ENCODE data around the gene RALGPS2. TPM values are rescaled to one million over a fixed set of nuclear protein-coding genes. Genes with fewer than 3 reads are reported as not detected.

Gene RALGPS2
- total RNA-seq, 1 experiment from 2014 or later = 12.7 TPM

DNA sequence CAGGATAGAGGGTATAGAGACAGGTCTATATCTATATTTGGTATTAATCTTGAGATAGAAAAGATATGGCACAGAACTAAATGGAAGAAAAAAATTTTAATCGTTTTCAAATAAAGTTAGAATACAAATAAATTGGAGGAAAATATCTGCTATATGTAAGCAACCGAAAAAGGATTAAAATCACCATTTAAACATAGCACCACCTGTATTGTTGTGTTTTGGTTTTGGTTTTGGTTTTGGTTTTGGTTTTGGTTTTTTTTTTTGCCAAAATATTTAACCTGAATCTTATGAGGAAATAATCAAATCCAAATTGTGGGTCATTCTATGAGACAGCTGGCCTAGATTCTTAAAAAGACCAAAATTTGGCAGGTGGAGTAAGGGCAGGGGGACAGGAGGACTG is 174.4 kb downstream of the RALGPS2 start:
- POLR2A ChIA-PET (ENCODE audit: low non-redundant PET) = no interaction called here
- no TSS peak for BruUV-seq (replicated peaks)

DNA sequence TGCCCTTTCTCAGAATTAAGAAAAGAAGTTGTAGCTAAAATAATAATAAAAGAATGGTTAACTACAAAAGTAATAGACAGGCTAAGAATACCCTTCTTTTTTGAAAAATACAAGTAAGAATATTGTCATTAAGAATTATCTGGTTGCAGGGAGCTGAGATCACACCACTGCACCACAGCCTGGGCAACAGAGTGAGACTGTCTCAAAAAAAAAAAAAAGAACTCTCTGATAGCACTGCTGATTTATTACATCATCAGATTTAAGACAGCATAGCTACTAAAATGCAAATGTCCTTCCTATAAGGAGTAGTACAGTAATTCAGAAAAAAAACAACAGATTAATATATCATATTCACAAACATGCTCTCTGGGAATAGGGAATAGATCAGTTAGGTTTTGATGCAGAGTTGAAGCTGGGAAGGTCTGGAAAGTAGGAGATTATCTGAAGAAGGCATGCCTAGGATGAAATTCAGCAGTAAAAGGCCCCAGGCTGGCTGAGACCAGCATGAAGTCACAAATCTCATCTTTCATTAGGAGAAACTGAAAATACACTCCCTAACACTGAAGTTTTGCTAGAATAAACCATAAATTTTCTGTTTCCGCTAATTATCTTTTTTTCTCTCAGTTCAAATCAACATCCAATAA is 176.6 kb downstream of the RALGPS2 start:
- no peak for DNase-seq (ENCODE audit: low spot score)
- no peaks in the 10 kb centered on the region for H3K36me3 ChIP-seq (ENCODE audit: insufficient read depth, low read length, poor library complexity, severe bottlenecking)
- intact Hi-C loops (cut with micrococcal nuclease; ENCODE audit: unreplicated experiment) = no loop called here
- H3K9me3 ChIP-seq (ENCODE audit: low read depth, low read length, poor library complexity, severe bottlenecking) = no peaks in the 10 kb centered on the region
- no peak overlapping the region for H3K4me3 ChIP-seq (ENCODE audit: low read depth, low read length, poor library complexity, severe bottlenecking)
- H3K27me3 ChIP-seq (replicated peaks; ENCODE audit: insufficient read depth, low read depth, low read length, poor library complexity) = no peaks in the 10 kb centered on the region
- ChIA-PET CTCF (no interaction called here), POLR2A (ENCODE audit: low non-redundant PET) (no interaction called here)
- TF ChIP-seq, protein P1, sequence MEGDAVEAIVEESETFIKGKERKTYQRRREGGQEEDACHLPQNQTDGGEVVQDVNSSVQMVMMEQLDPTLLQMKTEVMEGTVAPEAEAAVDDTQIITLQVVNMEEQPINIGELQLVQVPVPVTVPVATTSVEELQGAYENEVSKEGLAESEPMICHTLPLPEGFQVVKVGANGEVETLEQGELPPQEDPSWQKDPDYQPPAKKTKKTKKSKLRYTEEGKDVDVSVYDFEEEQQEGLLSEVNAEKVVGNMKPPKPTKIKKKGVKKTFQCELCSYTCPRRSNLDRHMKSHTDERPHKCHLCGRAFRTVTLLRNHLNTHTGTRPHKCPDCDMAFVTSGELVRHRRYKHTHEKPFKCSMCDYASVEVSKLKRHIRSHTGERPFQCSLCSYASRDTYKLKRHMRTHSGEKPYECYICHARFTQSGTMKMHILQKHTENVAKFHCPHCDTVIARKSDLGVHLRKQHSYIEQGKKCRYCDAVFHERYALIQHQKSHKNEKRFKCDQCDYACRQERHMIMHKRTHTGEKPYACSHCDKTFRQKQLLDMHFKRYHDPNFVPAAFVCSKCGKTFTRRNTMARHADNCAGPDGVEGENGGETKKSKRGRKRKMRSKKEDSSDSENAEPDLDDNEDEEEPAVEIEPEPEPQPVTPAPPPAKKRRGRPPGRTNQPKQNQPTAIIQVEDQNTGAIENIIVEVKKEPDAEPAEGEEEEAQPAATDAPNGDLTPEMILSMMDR (conservative IDR thresholded peaks at IDR 0.05; ENCODE audit: low read depth, low read length) = no peak
- no peak for TF ChIP-seq EZH2 (IDR thresholded peaks at IDR 0.05; ENCODE audit: borderline replicate concordance, low read depth, low read length, poor library complexity, severe bottlenecking)
- BruUV-seq (replicated peaks) = no TSS peak
- H3K27ac ChIP-seq (ENCODE audit: low read depth, low read length, poor library complexity, severe bottlenecking) = no peak overlapping the region
- no peaks in the 10 kb centered on the region for H3K4me1 ChIP-seq (ENCODE audit: insufficient read depth, low read length, poor library complexity, severe bottlenecking)

More for the DNA sequence above, 174.4 kb downstream of the RALGPS2 start:
- intact Hi-C loops (cut with micrococcal nuclease; ENCODE audit: unreplicated experiment) = no loop called here
- CTCF ChIA-PET = no interaction called here
- no peaks in the 10 kb centered on the region for H3K27me3 ChIP-seq (replicated peaks; ENCODE audit: insufficient read depth, low read depth, low read length, poor library complexity)
- no peak for DNase-seq (ENCODE audit: low spot score)
- H3K36me3 ChIP-seq (ENCODE audit: insufficient read depth, low read length, poor library complexity, severe bottlenecking) = no peaks in the 10 kb centered on the region
- H3K4me3 ChIP-seq (ENCODE audit: low read depth, low read length, poor library complexity, severe bottlenecking) = no peak overlapping the region
- TF ChIP-seq, protein P1 (conservative IDR thresholded peaks at IDR 0.05; ENCODE audit: low read depth, low read length) = no peak
- TF ChIP-seq EZH2 (IDR thresholded peaks at IDR 0.05; ENCODE audit: borderline replicate concordance, low read depth, low read length, poor library complexity, severe bottlenecking) = no peak
- H3K4me1 ChIP-seq (ENCODE audit: insufficient read depth, low read length, poor library complexity, severe bottlenecking) = no peaks in the 10 kb centered on the region
- no peak overlapping the region for H3K27ac ChIP-seq (ENCODE audit: low read depth, low read length, poor library complexity, severe bottlenecking)
- no peaks in the 10 kb centered on the region for H3K9me3 ChIP-seq (ENCODE audit: low read depth, low read length, poor library complexity, severe bottlenecking)

DNA sequence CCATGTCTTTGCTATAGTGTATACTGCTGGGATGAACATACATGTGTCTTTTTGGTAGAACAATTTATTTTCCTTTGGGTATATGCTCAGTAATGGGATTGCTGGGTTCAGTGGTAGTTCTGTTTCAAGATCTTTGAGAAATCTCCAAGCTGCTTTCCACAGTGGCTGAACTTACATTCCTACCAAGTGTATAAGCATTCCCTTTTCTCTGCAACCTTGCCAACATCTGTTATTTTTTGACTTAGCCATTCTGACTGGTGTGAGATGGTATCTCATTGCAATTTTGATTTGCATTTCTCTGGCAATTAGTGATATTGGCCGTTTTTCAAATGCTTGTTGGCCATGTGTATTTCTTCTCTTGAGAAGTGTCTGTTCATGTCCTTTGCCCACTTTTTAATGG is 183.3 kb downstream of the RALGPS2 start:
- H3K4me1 ChIP-seq (ENCODE audit: insufficient read depth, low read length, poor library complexity, severe bottlenecking) = no peaks in the 10 kb centered on the region
- H3K27ac ChIP-seq (ENCODE audit: low read depth, low read length, poor library complexity, severe bottlenecking) = no peak overlapping the region
- ChIA-PET POLR2A (ENCODE audit: low non-redundant PET) (no interaction called here), CTCF (no interaction called here)
- no peak overlapping the region for H3K4me3 ChIP-seq (ENCODE audit: low read depth, low read length, poor library complexity, severe bottlenecking)
- TF ChIP-seq EZH2 (IDR thresholded peaks at IDR 0.05; ENCODE audit: borderline replicate concordance, low read depth, low read length, poor library complexity, severe bottlenecking) = no peak
- TF ChIP-seq, protein P1 (conservative IDR thresholded peaks at IDR 0.05; ENCODE audit: low read depth, low read length) = no peak
- no TSS peak for BruUV-seq (replicated peaks)
- intact Hi-C loops (cut with micrococcal nuclease; ENCODE audit: unreplicated experiment) = no loop called here
- no peaks in the 10 kb centered on the region for H3K9me3 ChIP-seq (ENCODE audit: low read depth, low read length, poor library complexity, severe bottlenecking)
- no peaks in the 10 kb centered on the region for H3K27me3 ChIP-seq (replicated peaks; ENCODE audit: insufficient read depth, low read depth, low read length, poor library complexity)
- no peak for DNase-seq (ENCODE audit: low spot score)
- H3K36me3 ChIP-seq (ENCODE audit: insufficient read depth, low read length, poor library complexity, severe bottlenecking) = no peaks in the 10 kb centered on the region

All from A673 (cell line).